ENCODE data around the gene NEB.
"Not testable (repeated sequence)": the region's sequence is repeated elsewhere in the genome, so short reads cannot be mapped to it uniquely, and the experiment has no call there.

NEB gene

GRCh38 chr2:151649966-151650365, 84.3 kb downstream of the NEB start:
- no peak for DNase-seq (ENCODE audit: low read depth)

GRCh38 chr2:151649400-151649799, 84.9 kb downstream of the NEB start:
- DNase-seq (ENCODE audit: low read depth), result no peak

GRCh38 chr2:151646512-151646911, 87.8 kb downstream of the NEB start:
- not testable (repeated sequence) for DNase-seq (ENCODE audit: low read depth)

GRCh38 chr2:151644580-151644979, 89.7 kb downstream of the NEB start:
- DNase-seq (ENCODE audit: low read depth), result no peak

- not testable (repeated sequence) for DNase-seq (ENCODE audit: low read depth)
These were observed 92.4 kb downstream of the NEB start for GRCh38 chr2:151641895-151642294.

- DNase-seq (ENCODE audit: low read depth), result no peak
These were observed 94.2 kb downstream of the NEB start for GRCh38 chr2:151640087-151640486.

- DNase-seq (ENCODE audit: low read depth), result no peak
These were observed 95.3 kb downstream of the NEB start for GRCh38 chr2:151638990-151639389.

GRCh38 chr2:151638191-151638933, 95.9 kb downstream of the NEB start:
- DNase-seq (ENCODE audit: low read depth), result no peak

- no peak for DNase-seq (ENCODE audit: low read depth)
These were observed 97.0 kb downstream of the NEB start for GRCh38 chr2:151637271-151637781.

GRCh38 chr2:151634736-151635467, 99.4 kb downstream of the NEB start:
- DNase-seq (ENCODE audit: low read depth), result no peak

- no peak for DNase-seq (ENCODE audit: low read depth)
These were observed 101.2 kb downstream of the NEB start for GRCh38 chr2:151632993-151633565.

GRCh38 chr2:151630372-151630771, 103.9 kb downstream of the NEB start:
- DNase-seq (ENCODE audit: low read depth), result no peak

- DNase-seq (ENCODE audit: low read depth), result no peak
These were observed 106.9 kb downstream of the NEB start for GRCh38 chr2:151627353-151627752.

- DNase-seq (ENCODE audit: low read depth), result no peak
These were observed 110.0 kb downstream of the NEB start for GRCh38 chr2:151624271-151624670.

GRCh38 chr2:151623631-151624030, 110.6 kb downstream of the NEB start:
- no peak for DNase-seq (ENCODE audit: low read depth)

- DNase-seq (ENCODE audit: low read depth), result no peak
These were observed 113.5 kb downstream of the NEB start for GRCh38 chr2:151620761-151621160.

- DNase-seq (ENCODE audit: low read depth), result no peak
These were observed 114.8 kb downstream of the NEB start for GRCh38 chr2:151619337-151619989.

- no peak for DNase-seq (ENCODE audit: low read depth)
These were observed 117.4 kb downstream of the NEB start for GRCh38 chr2:151616760-151617339.

GRCh38 chr2:151614606-151615306, 119.5 kb downstream of the NEB start:
- DNase-seq (ENCODE audit: low read depth), result no peak

- DNase-seq (ENCODE audit: low read depth), result no peak
These were observed 120.1 kb downstream of the NEB start for GRCh38 chr2:151614159-151614558.

- no peak for DNase-seq (ENCODE audit: low read depth)
These were observed 122.9 kb downstream of the NEB start for GRCh38 chr2:151611351-151611750.
